GM19240 (cell line): Measurements from ENCODE around the gene USP21.
A peak's percentile ranks its signal among the peaks of the same experiment; 100 is the strongest.

Experiments
- DNase-seq: peaks from one replicate; pipeline ENCODE4 v3.0.0; 2011; ENCODE audit warnings: low spot score; ENCODE audit not compliant: insufficient read length

The USP21 gene

GRCh38 chr1:161168906-161169305 is 9.6 kb downstream of the USP21 start:
- DNase-seq, result no peak

- no peak for DNase-seq
These were observed 11.9 kb downstream of the USP21 start for GRCh38 chr1:161171191-161171590.

- no peak for DNase-seq
These were observed 12.4 kb downstream of the USP21 start for GRCh38 chr1:161171696-161172095.

- no peak for DNase-seq
These were observed 13.0 kb downstream of the USP21 start for GRCh38 chr1:161172349-161172748.

- no peak for DNase-seq
These were observed 13.6 kb downstream of the USP21 start for GRCh38 chr1:161172776-161173376.

GRCh38 chr1:161173711-161174110 is 14.4 kb downstream of the USP21 start:
- DNase-seq, result no peak

GRCh38 chr1:161174911-161175310 is 15.6 kb downstream of the USP21 start:
- DNase-seq, result no peak

- no peak for DNase-seq
These were observed 16.6 kb downstream of the USP21 start for GRCh38 chr1:161175771-161176453.

- no peak for DNase-seq
These were observed 17.3 kb downstream of the USP21 start for GRCh38 chr1:161176468-161177111.

GRCh38 chr1:161177112-161177935 is 18.0 kb downstream of the USP21 start, which contains the start of gene B4GALT3:
B4GALT3 (minus strand) TSS chr1:161177507; CDS start chr1:161176060, 1,447 bp downstream.
- DNase-seq, result peak; percentile 82

GRCh38 chr1:161177936-161178244 is 18.6 kb downstream of the USP21 start:
- DNase-seq, result no peak

- no peak for DNase-seq
These were observed 20.4 kb downstream of the USP21 start for GRCh38 chr1:161179698-161180097.

- DNase-seq, result no peak
These were observed 21.3 kb downstream of the USP21 start for GRCh38 chr1:161180639-161181038.

GRCh38 chr1:161182214-161182613 is 22.9 kb downstream of the USP21 start:
- peak; percentile 23 for DNase-seq

GRCh38 chr1:161185282-161185682 is 26.0 kb downstream of the USP21 start:
- peak; percentile 82 for DNase-seq

GRCh38 chr1:161185732-161186311 is 26.5 kb downstream of the USP21 start:
- no peak for DNase-seq

GRCh38 chr1:161187311-161187710 is 28.0 kb downstream of the USP21 start:
- no peak for DNase-seq

- DNase-seq, result no peak
These were observed 29.1 kb downstream of the USP21 start for GRCh38 chr1:161188381-161188780.

GRCh38 chr1:161189036-161189435 is 29.7 kb downstream of the USP21 start:
- no peak for DNase-seq

GRCh38 chr1:161190962-161191521 is 31.7 kb downstream of the USP21 start:
- DNase-seq, result no peak

- DNase-seq, result no peak
These were observed 32.7 kb downstream of the USP21 start for GRCh38 chr1:161191971-161192370.
